ENCODE measurements around the gene OLFM1.

- TF ChIP-seq CTCF (IDR thresholded peaks at IDR 0.05) (no peak), POLR2A (IDR thresholded peaks at IDR 0.05) (no peak)
Measured at GRCh38 chr9:135060461-135061116, 26.9 kb upstream of the OLFM1 start.

All from esophagus squamous epithelium (tissue), 4 donors.